Measurements from ENCODE around the gene AP4M1. TPM values are rescaled to one million over a fixed set of nuclear protein-coding genes. Genes with fewer than 3 reads are reported as not detected.

Gene AP4M1
- polyA plus RNA-seq, 1 donor from 2014 or later = 100 TPM

- Histone ChIP-seq H3K36me3 (ENCODE audit: insufficient read depth, low read length) (no peaks in the 10 kb centered on the region), H3K9me3 (ENCODE audit: low read length) (no peaks in the 10 kb centered on the region), H3K27me3 (ENCODE audit: insufficient read depth, low read depth, low read length) (no peaks in the 10 kb centered on the region), H3K27ac (ENCODE audit: low read length) (no peak overlapping the region), H3K9me2 (ENCODE audit: insufficient read depth, low read length) (no peaks in the 10 kb centered on the region), H2AFZ (ENCODE audit: low read depth, low read length) (no peak overlapping the region), H3F3A (ENCODE audit: insufficient read depth, low read length, poor library complexity, severe bottlenecking) (no peaks in the 10 kb centered on the region), H3K4me2 (ENCODE audit: low read length) (no peak overlapping the region), H3K79me2 (replicated peaks; ENCODE audit: insufficient read depth, low read length) (no peaks in the 10 kb centered on the region), H3K9ac (ENCODE audit: low read length) (no peak overlapping the region), H4K20me1 (ENCODE audit: insufficient read depth) (no peaks in the 10 kb centered on the region), H3K4me3 (ENCODE audit: low read length) (no peak overlapping the region)
- TF ChIP-seq CTCF (IDR thresholded peaks at IDR 0.05; ENCODE audit: poor library complexity, severe bottlenecking) = peak; percentile 70
- peak; percentile 67 for TF ChIP-seq SMC3 (conservative IDR thresholded peaks at IDR 0.05; ENCODE audit: poor library complexity)
- peak; percentile 72 for TF ChIP-seq RAD21 (conservative IDR thresholded peaks at IDR 0.05)
- no peak for TF ChIP-seq MXI1 (conservative IDR thresholded peaks at IDR 0.05; ENCODE audit: poor library complexity, severe bottlenecking)
- no peak for TF ChIP-seq TAF1 (IDR thresholded peaks at IDR 0.05; ENCODE audit: low read depth)
Measured at GRCh38 chr7:100132697-100133151, 31.3 kb downstream of the AP4M1 start.

- H3K27me3 ChIP-seq (ENCODE audit: insufficient read depth, low read depth, low read length) = no peaks in the 10 kb centered on the region
- H3K9ac ChIP-seq (ENCODE audit: low read length) = no peak overlapping the region
- no peak overlapping the region for H3K27ac ChIP-seq (ENCODE audit: low read length)
- no peak for TF ChIP-seq POLR2AphosphoS5 (IDR thresholded peaks at IDR 0.05)
- TF ChIP-seq SMC3 (conservative IDR thresholded peaks at IDR 0.05; ENCODE audit: poor library complexity) = no peak
- no peak for TF ChIP-seq TAF1 (IDR thresholded peaks at IDR 0.05; ENCODE audit: low read depth)
- no peak for TF ChIP-seq EP300 (conservative IDR thresholded peaks at IDR 0.05; ENCODE audit: poor library complexity, severe bottlenecking)
- no peak for TF ChIP-seq MXI1 (conservative IDR thresholded peaks at IDR 0.05; ENCODE audit: poor library complexity, severe bottlenecking)
- TF ChIP-seq RAD21 (conservative IDR thresholded peaks at IDR 0.05) = no peak
- TF ChIP-seq REST (IDR thresholded peaks at IDR 0.05; ENCODE audit: borderline replicate concordance) = no peak
- TF ChIP-seq EZH2 (IDR thresholded peaks at IDR 0.05; ENCODE audit: borderline replicate concordance, insufficient read depth, low read length, poor library complexity, severe bottlenecking) = no peak
- TF ChIP-seq CTCF (IDR thresholded peaks at IDR 0.05; ENCODE audit: poor library complexity, severe bottlenecking) = no peak
- H4K20me1 ChIP-seq (ENCODE audit: insufficient read depth) = no peaks in the 10 kb centered on the region
- H3K9me3 ChIP-seq (ENCODE audit: low read length) = no peaks in the 10 kb centered on the region
- H3K4me2 ChIP-seq (ENCODE audit: low read length) = no peak overlapping the region
- no peak overlapping the region for H2AFZ ChIP-seq (ENCODE audit: low read depth, low read length)
- H3K79me2 ChIP-seq (replicated peaks; ENCODE audit: insufficient read depth, low read length) = no peaks in the 10 kb centered on the region
- H3K4me3 ChIP-seq (ENCODE audit: low read length) = no peak overlapping the region
- H3K9me2 ChIP-seq (ENCODE audit: insufficient read depth, low read length) = no peaks in the 10 kb centered on the region
- no peaks in the 10 kb centered on the region for H3K36me3 ChIP-seq (ENCODE audit: insufficient read depth, low read length)
- H3F3A ChIP-seq (ENCODE audit: insufficient read depth, low read length, poor library complexity, severe bottlenecking) = no peaks in the 10 kb centered on the region
Measured at GRCh38 chr7:100137851-100138760, 36.7 kb downstream of the AP4M1 start.
